Colonic mucosa (tissue), 4 donors: ENCODE measurements around the gene POGLUT2. TPM values are rescaled to one million over a fixed set of nuclear protein-coding genes. Genes with fewer than 3 reads are reported as not detected.

Source experiments
- DNase-seq: peaks from one replicate; pipeline ENCODE4 v3.0.0-alpha.2; 2020
- H3K27ac ChIP-seq: fragments of 200-600 bp; one replicate; pipeline ENCODE4 v1.8.0; 2021
- H3K27me3 ChIP-seq: fragments of 200-600 bp; one replicate; pipeline ENCODE4 v1.8.0; 2021
- H3K36me3 ChIP-seq: fragments of 200-600 bp; one replicate; pipeline ENCODE4 v1.8.0; 2021
- H3K4me1 ChIP-seq: fragments of 200-600 bp; one replicate; pipeline ENCODE4 v1.8.0; 2021; ENCODE audit warnings: mild to moderate bottlenecking
- H3K4me3 ChIP-seq: fragments of 200-600 bp; one replicate; pipeline ENCODE4 v1.8.0; 2021
- H3K9ac ChIP-seq, 2 donors: one replicate each; pipeline ENCODE4 v1.7.0; 2013; ENCODE audit warnings: control low read depth in 2 of 2, low read depth in 2 of 2, low read length in 2 of 2
- H3K9me3 ChIP-seq: fragments of 200-600 bp; one replicate; pipeline ENCODE4 v1.8.0; 2021
- intact Hi-C: fragments of 100-400 bp; cut with DNase I; formaldehyde crosslinking; loops from one replicate; pipeline ENCODE4 v1.14.1; 2022
- total RNA-seq, 2 donors: library from RNA; stranded (reverse); fragmentation: NEBNext Ultra II Directional in 1 of 2; extraction: Animal tissue kit (Norgen Biotek cat#: 25700) in 1 of 2; gene quantifications; one replicate each; pipeline ENCODE4 v1.2.1, GENCODE V29; 2021
- TF ChIP-seq, protein P1 (sequence below): fragments of 200-600 bp; IDR thresholded peaks from one replicate; pipeline ENCODE4 v1.8.0; 2022; ENCODE audit warnings: antibody characterized with exemption, mild to moderate bottlenecking
- donor health status: healthy.
- donor health status: DM: no; HTN: no; CAD: no.
- donor health status: DM: no; HTN: no; CAD: no.

POGLUT2 gene
- total RNA-seq, 2 donors from 2014 or later, result 1.3 to 2.8 TPM

DNA sequence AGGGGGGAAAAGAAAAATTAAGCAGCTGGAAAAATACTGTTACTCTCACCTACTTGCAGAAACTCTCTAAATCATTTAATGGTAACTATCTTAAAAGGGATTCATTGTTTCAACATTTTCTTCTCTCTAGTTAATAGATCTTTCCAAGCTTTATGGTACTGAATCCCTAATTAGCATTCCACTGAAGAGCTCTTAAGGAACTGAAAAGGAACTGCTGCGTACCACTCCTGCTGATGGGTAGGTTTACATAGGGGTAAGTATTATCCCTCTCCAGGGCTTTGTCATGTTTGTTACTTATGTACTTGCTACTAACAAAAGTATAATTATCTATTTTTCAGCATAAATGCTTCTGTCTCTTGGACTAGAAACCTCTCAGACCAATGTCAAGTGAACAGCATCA lies 37.7 kb downstream of the POGLUT2 start:
- Histone ChIP-seq H3K27me3 (no peaks in the 10 kb centered on the region), H3K9me3 (no peaks in the 10 kb centered on the region), H3K36me3 (no peaks in the 10 kb centered on the region), H3K27ac (no peak overlapping the region), H3K4me1 (no peaks in the 10 kb centered on the region), H3K4me3 (no peak overlapping the region), H3K9ac (no peak overlapping the region)
- DNase-seq, result no peak
- intact Hi-C loops, result no loop called here
- TF ChIP-seq, protein P1, sequence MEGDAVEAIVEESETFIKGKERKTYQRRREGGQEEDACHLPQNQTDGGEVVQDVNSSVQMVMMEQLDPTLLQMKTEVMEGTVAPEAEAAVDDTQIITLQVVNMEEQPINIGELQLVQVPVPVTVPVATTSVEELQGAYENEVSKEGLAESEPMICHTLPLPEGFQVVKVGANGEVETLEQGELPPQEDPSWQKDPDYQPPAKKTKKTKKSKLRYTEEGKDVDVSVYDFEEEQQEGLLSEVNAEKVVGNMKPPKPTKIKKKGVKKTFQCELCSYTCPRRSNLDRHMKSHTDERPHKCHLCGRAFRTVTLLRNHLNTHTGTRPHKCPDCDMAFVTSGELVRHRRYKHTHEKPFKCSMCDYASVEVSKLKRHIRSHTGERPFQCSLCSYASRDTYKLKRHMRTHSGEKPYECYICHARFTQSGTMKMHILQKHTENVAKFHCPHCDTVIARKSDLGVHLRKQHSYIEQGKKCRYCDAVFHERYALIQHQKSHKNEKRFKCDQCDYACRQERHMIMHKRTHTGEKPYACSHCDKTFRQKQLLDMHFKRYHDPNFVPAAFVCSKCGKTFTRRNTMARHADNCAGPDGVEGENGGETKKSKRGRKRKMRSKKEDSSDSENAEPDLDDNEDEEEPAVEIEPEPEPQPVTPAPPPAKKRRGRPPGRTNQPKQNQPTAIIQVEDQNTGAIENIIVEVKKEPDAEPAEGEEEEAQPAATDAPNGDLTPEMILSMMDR, result no peak

DNA sequence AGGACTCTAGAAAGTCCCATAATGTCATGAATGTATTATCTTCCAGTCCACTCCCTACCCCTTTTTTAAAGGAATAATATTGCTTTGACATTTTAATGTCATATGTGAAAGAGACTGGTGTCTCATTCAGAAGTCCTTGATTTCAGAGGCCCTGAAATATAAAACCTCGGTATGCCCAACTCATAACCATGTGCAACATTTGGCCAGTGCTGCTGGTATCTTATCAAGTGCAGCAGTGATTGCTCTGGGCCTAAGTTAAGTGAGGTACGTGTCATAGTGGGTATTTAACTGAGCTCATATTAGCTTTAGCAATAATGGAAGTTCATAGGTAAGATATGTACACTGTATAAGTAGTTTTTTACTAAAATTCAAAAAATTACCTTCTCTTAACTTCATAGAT lies 39.9 kb downstream of the POGLUT2 start:
- Histone ChIP-seq H3K9me3 (no peaks in the 10 kb centered on the region), H3K9ac (no peak overlapping the region), H3K4me1 (no peaks in the 10 kb centered on the region), H3K4me3 (no peak overlapping the region), H3K27me3 (no peaks in the 10 kb centered on the region), H3K27ac (no peak overlapping the region), H3K36me3 (no peaks in the 10 kb centered on the region)
- no peak for DNase-seq
- TF ChIP-seq, protein P1, result no peak
- intact Hi-C loops, result no loop called here

DNA sequence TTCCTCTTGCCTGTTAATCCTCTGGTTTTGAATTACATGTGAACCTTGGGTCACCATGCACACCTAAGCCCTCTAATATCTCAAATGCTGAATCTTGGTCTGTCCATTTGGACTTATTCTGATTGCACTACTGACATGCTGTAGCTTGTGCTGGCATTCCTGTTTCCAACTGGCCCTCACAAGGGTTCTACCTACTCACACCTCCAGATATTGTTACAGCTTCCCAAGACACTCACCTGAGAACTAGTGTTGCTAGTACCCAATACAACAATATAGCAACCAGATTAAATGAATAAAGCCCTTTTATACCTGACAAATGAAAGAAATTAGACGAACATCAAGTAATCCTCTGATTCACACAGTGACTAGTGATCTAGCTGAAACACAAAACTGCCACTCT lies 41.8 kb downstream of the POGLUT2 start:
- no peaks in the 10 kb centered on the region for H3K36me3 ChIP-seq
- no peaks in the 10 kb centered on the region for H3K9me3 ChIP-seq
- no peaks in the 10 kb centered on the region for H3K4me1 ChIP-seq
- intact Hi-C loops, result no loop called here
- H3K27ac ChIP-seq, result no peak overlapping the region
- DNase-seq, result no peak
- no peak overlapping the region for H3K4me3 ChIP-seq
- H3K9ac ChIP-seq, result no peak overlapping the region
- TF ChIP-seq, protein P1, result no peak
- H3K27me3 ChIP-seq, result no peaks in the 10 kb centered on the region

- H3K4me1 ChIP-seq, result no peaks in the 10 kb centered on the region
- no peaks in the 10 kb centered on the region for H3K9me3 ChIP-seq
- no peak overlapping the region for H3K27ac ChIP-seq
- intact Hi-C loops, result no loop called here
- no peaks in the 10 kb centered on the region for H3K36me3 ChIP-seq
- no peak for DNase-seq
- no peak overlapping the region for H3K4me3 ChIP-seq
- TF ChIP-seq, protein P1, result no peak
- no peak overlapping the region for H3K9ac ChIP-seq
- no peaks in the 10 kb centered on the region for H3K27me3 ChIP-seq
Observed at GRCh38 chr13:102751886-102752285, 46.9 kb downstream of the POGLUT2 start.

DNA sequence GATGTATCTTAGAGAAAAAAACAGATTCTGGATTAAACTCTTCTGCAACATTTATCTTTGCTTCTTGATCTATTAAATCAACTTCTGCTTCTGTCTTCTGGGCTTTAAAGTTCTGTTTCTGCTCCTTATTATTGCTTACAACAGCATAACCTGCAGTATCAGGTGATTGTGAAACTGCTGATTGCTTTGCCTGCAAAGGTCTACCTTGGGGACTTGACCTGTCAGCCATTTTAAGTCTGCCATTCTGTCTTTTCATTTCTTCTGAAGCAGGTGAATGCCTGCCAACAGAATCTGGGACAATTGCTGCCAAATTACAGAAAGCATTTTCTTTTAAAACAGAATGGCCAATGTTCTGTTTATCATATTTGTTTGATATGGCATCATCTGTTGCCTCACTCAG lies 56.3 kb downstream of the POGLUT2 start:
- Histone ChIP-seq H3K9me3 (no peaks in the 10 kb centered on the region), H3K27ac (no peak overlapping the region)

More for the DNA sequence above, 56.3 kb downstream of the POGLUT2 start:
- H3K9ac ChIP-seq, result no peak overlapping the region
- H3K27me3 ChIP-seq, result no peaks in the 10 kb centered on the region
- TF ChIP-seq, protein P1, result no peak
- H3K4me3 ChIP-seq, result no peak overlapping the region
- intact Hi-C loops, result no loop called here
- H3K36me3 ChIP-seq, result no peaks in the 10 kb centered on the region
- H3K4me1 ChIP-seq, result no peaks in the 10 kb centered on the region
- DNase-seq, result no peak
